ENCODE data around the gene OR10H3. TPM values are rescaled to one million over a fixed set of nuclear protein-coding genes. Genes with fewer than 3 reads are reported as not detected.

Gene OR10H3
- total and polyA plus RNA-seq, 2 of the 8 experiments (the other 6 are each of a cell fraction or from before 2014, with no cell fraction given): not detected

DNA sequence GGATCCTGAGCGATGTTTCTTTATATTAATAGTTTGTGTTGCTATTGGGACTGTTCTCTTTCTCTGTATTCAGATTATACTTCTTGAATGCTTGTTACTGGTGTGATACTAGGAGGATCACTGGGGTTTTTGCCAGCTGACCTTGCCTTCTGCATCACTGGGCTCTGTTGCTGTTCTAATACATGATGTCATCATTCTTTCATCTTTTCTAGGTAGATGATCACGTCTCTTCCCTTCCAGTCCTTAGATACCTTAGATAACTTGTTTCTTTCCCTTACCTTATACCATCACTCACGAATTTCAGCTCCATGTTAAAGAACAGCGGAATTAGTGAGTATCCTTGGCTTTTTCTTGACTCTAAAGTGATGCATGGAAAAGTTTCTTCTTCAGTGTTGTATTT is at the start of gene OR10H3 (continued):
- no peak for TF ChIP-seq EP300 (IDR thresholded peaks at IDR 0.05; ENCODE audit: borderline replicate concordance in 1 of 2, low read depth in 2 of 2, low read length in 2 of 2)
- TF ChIP-seq, protein P1, sequence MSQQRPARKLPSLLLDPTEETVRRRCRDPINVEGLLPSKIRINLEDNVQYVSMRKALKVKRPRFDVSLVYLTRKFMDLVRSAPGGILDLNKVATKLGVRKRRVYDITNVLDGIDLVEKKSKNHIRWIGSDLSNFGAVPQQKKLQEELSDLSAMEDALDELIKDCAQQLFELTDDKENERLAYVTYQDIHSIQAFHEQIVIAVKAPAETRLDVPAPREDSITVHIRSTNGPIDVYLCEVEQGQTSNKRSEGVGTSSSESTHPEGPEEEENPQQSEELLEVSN (IDR thresholded peaks at IDR 0.05): no peak
- no peak for TF ChIP-seq CEBPB (IDR thresholded peaks at IDR 0.05; ENCODE audit: low read depth, low read length)
- no peak for TF ChIP-seq FOSL1 (IDR thresholded peaks at IDR 0.05; ENCODE audit: insufficient read depth, low read depth, low read length)
- TF ChIP-seq, protein P2, sequence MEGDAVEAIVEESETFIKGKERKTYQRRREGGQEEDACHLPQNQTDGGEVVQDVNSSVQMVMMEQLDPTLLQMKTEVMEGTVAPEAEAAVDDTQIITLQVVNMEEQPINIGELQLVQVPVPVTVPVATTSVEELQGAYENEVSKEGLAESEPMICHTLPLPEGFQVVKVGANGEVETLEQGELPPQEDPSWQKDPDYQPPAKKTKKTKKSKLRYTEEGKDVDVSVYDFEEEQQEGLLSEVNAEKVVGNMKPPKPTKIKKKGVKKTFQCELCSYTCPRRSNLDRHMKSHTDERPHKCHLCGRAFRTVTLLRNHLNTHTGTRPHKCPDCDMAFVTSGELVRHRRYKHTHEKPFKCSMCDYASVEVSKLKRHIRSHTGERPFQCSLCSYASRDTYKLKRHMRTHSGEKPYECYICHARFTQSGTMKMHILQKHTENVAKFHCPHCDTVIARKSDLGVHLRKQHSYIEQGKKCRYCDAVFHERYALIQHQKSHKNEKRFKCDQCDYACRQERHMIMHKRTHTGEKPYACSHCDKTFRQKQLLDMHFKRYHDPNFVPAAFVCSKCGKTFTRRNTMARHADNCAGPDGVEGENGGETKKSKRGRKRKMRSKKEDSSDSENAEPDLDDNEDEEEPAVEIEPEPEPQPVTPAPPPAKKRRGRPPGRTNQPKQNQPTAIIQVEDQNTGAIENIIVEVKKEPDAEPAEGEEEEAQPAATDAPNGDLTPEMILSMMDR (IDR thresholded peaks at IDR 0.05; ENCODE audit: control extremely low read depth in 1 of 3, insufficient read depth in 1 of 3, low read depth in 1 of 3, low read length in 3 of 3): no peak
- TF ChIP-seq CBX5 (IDR thresholded peaks at IDR 0.05; ENCODE audit: low read depth, low read length): no peak
- no peak for TF ChIP-seq NRF1 (IDR thresholded peaks at IDR 0.05; ENCODE audit: low read depth, low read length)
